Measurements from ENCODE around the gene SENP3. TPM values are rescaled to one million over a fixed set of nuclear protein-coding genes. Genes with fewer than 3 reads are reported as not detected.

The SENP3 gene
- total RNA-seq: 10 to 100 TPM; 14.7 to 24.1 (median 15.7) TPM
- polyA plus RNA-seq: 10 to 100 TPM; 25.5 to 33.1 TPM

- H3K4me1 ChIP-seq: peaks cover 25 to 43% (median 30%) of the 10 kb centered on the region in 3 donors
- intact Hi-C loops (cut with DNase I): loop anchor here in 1 of 3 donors (5.0 kb wide), 1 partner anchor 49 kb away; no protein-coding TSS in a partner anchor
- WGBS, 2 donors: 0 to 1% methylated on average over 41 to 82 of the region's 82 CpGs
- peak within 1 kb of the TSS; percentile 79 to 94 (median 88) for H3K27ac ChIP-seq
- peaks cover 0 to 6% (median 4%) of the 10 kb centered on the region in 3 donors for H3K36me3 ChIP-seq
- H3K4me3 ChIP-seq: peak within 1 kb of the TSS; percentile 80 to 97 (median 92)
- peak; percentile 86 to 97 (median 91) for DNase-seq
- FAIRE-seq: no peak
- ATAC-seq: peak; percentile 64 to 82 (median 79)
- H3K9me3 ChIP-seq: no peaks in the 10 kb centered on the region
- no peaks in the 10 kb centered on the region for H3K27me3 ChIP-seq
- TF ChIP-seq, protein P1, sequence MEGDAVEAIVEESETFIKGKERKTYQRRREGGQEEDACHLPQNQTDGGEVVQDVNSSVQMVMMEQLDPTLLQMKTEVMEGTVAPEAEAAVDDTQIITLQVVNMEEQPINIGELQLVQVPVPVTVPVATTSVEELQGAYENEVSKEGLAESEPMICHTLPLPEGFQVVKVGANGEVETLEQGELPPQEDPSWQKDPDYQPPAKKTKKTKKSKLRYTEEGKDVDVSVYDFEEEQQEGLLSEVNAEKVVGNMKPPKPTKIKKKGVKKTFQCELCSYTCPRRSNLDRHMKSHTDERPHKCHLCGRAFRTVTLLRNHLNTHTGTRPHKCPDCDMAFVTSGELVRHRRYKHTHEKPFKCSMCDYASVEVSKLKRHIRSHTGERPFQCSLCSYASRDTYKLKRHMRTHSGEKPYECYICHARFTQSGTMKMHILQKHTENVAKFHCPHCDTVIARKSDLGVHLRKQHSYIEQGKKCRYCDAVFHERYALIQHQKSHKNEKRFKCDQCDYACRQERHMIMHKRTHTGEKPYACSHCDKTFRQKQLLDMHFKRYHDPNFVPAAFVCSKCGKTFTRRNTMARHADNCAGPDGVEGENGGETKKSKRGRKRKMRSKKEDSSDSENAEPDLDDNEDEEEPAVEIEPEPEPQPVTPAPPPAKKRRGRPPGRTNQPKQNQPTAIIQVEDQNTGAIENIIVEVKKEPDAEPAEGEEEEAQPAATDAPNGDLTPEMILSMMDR (IDR thresholded peaks at IDR 0.05): no peak
Measured at GRCh38 chr17:7561589-7562207, at the start of gene SENP3. TSS of gene SENP3 (plus strand) at chr17:7561919. CDS start at chr17:7563077, 1,158 bp downstream.

- Histone ChIP-seq H3K4me3 (no peak overlapping the region), H3K36me3 (peaks cover 0 to 66% (median 39%) of the 10 kb centered on the region in 3 donors), H3K9me3 (no peaks in the 10 kb centered on the region), H3K27ac (no peak overlapping the region), H3K4me1 (no peaks in the 10 kb centered on the region), H3K27me3 (no peaks in the 10 kb centered on the region)
- peak in 1 of 6 donors; percentile 66 for DNase-seq
- 90 to 92% methylated on average over 15 of the region's 15 CpGs for WGBS, 2 donors
- no peak for ATAC-seq
- FAIRE-seq: no peak
- intact Hi-C loops (cut with DNase I): loop anchor here in 2 of 3 donors (5.0 to 10.0 kb wide), 2 partner anchors 50 to 163 kb away; partner anchors contain the start of gene SENP3 (in 1 of the 2)
- TF ChIP-seq, protein P1 (IDR thresholded peaks at IDR 0.05): no peak
Measured at GRCh38 chr17:7512105-7512504, 49.6 kb upstream of the SENP3 start.

- WGBS, 2 donors: 92 to 93% methylated on average over 20 of the region's 20 CpGs
- TF ChIP-seq, protein P1 (IDR thresholded peaks at IDR 0.05): no peak
- H3K4me1 ChIP-seq: no peaks in the 10 kb centered on the region
- no peaks in the 10 kb centered on the region for H3K27me3 ChIP-seq
- peak in 1 of 6 donors; percentile 50 for DNase-seq
- intact Hi-C loops (cut with DNase I): loop anchor here in 2 of 3 donors (5.0 to 10.0 kb wide), 2 partner anchors 49 to 162 kb away; partner anchors contain the start of gene SENP3 (in 1 of the 2)
- no peaks in the 10 kb centered on the region for H3K9me3 ChIP-seq
- no peak for FAIRE-seq
- peaks cover 0 to 58% (median 39%) of the 10 kb centered on the region in 3 donors for H3K36me3 ChIP-seq
- no peak overlapping the region for H3K4me3 ChIP-seq
- no peak overlapping the region for H3K27ac ChIP-seq
- ATAC-seq: no peak
Measured at GRCh38 chr17:7512824-7513540, 48.7 kb upstream of the SENP3 start.

GRCh38 chr17:7513850-7514419, 47.8 kb upstream of the SENP3 start:
- Histone ChIP-seq H3K4me1 (no peaks in the 10 kb centered on the region), H3K36me3 (peaks cover 0 to 48% (median 36%) of the 10 kb centered on the region in 3 donors), H3K9me3 (no peaks in the 10 kb centered on the region), H3K27me3 (no peaks in the 10 kb centered on the region), H3K27ac (no peak overlapping the region), H3K4me3 (no peak overlapping the region)
- TF ChIP-seq, protein P1 (IDR thresholded peaks at IDR 0.05): no peak
- WGBS, 2 donors: 71 to 76% methylated on average over 17 of the region's 17 CpGs
- FAIRE-seq: no peak
- intact Hi-C loops (cut with DNase I): loop anchor here in 2 of 3 donors (5.0 to 10.0 kb wide), 2 partner anchors 48 to 161 kb away; partner anchors contain the start of gene SENP3 (in 1 of the 2)
- no peak for ATAC-seq
- peak in 1 of 6 donors; percentile 48 for DNase-seq

Measured in pancreas (tissue), 10 donors.